Colon (tissue), 2 donors: ENCODE data around the gene CELF2.

Source experiments
- FAIRE-seq: peaks from 2 replicates; lab custom pipeline; 2012; peaks lifted over from hg19 to GRCh38; lab: Jason Lieb, UNC
- donor health status: control.
- donor health status: control.

CELF2 gene

GRCh38 chr10:11301571-11302111 is 284.0 kb downstream of the CELF2 start:
- FAIRE-seq = no peak

- no peak for FAIRE-seq
These were observed 284.5 kb downstream of the CELF2 start for GRCh38 chr10:11302181-11302580.

DNA sequence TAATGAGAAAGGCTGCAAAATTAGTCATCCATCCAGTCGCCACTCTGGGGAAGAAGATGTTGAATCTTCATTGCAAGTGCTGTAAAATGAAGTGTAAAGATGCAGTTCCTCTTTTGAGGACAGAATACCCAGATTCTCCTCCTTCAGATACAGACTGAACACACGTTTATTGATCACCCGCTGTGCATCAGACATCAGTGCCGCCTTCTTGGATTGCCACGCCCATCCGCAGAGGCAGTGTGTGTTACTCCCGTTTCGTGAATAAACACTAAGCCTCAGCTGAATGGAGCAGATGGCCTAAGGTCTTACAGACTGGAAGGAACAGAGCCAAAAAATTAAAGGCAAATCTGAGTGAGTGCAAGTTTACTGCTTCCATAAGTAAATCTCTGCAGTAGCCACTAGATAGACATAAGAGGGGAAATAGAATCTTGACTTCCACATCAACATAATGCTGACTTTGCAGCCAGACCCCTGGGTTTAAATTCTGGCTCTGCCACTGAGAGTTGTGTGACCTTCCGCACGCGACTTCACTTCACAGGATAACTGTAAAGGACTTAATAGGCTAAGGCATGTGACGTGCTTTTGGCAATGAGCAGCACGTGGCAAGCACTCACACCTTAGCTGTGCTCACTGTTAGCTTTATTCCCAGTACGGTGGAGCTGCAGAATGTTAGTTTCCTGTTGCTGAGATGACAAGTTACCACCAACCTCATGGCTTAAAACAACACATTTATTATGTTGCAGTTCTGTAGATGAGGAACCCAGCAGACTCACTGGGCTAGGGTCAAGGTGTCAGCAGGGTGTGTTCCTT is 285.9 kb downstream of the CELF2 start:
- no peak for FAIRE-seq

- no peak for FAIRE-seq
These were observed 287.4 kb downstream of the CELF2 start for GRCh38 chr10:11304906-11305585.

- no peak for FAIRE-seq
These were observed 288.3 kb downstream of the CELF2 start for GRCh38 chr10:11305825-11306593.

DNA sequence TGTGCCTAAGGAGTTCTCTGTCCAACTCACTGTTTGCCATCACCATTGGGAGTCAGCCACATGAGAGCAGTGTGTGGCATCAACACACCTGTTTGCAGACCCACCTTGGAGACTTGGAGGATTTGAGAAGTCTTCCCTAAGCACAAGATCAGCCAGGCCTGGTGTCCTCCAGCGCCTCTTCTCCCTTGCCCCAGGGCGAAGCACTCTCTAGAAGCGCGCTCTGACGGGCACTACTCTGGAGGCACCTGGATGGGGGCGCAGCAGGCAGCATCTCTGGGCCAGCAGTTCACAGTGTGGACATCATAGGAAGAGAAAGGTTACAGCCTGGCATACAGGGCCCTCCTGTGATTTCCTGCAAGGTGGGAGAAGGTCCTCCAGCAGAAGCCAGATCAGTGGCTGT is 289.3 kb downstream of the CELF2 start:
- FAIRE-seq = no peak

- FAIRE-seq = no peak
These were observed 290.3 kb downstream of the CELF2 start for GRCh38 chr10:11307937-11308336.

- FAIRE-seq = no peak
These were observed 293.4 kb downstream of the CELF2 start for GRCh38 chr10:11311027-11311426.

- FAIRE-seq = no peak
These were observed 295.8 kb downstream of the CELF2 start for GRCh38 chr10:11313463-11313862.

DNA sequence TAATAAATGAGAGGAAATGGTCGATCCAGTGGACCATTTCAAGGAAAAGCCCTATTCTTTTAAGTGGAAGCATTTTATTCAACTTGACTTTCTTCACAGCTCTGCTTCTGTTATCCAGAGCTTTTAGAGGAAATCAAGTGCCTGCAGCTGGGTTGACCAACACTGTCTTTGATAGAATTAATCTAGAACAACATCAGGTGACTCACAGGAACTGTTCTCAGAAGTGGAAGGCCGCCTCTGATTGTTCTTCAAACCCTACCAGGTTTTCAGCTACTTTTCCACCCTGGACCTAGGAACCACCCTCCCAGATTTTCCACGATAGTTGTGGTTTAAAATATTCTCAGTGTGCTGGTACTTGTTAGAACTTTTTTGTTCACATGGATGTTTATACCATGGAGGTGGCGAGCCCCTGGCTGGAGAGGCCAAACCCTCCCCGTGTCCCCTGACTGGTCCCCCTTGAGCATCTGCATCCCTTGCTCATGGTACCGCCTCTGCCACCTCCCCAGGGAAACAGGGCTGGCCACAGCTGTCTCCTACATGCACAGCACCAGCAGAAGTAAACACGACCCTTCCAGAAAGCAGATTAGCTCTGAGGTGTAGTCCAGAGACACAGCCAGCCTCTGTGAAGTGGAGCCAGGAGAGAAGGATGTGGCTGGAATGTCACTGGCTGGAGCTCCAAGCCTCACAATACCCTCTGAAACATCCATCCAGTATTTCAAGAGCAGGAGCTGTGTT is 300.4 kb downstream of the CELF2 start:
- FAIRE-seq = no peak

- no peak for FAIRE-seq
These were observed 301.3 kb downstream of the CELF2 start for GRCh38 chr10:11318826-11319598.

DNA sequence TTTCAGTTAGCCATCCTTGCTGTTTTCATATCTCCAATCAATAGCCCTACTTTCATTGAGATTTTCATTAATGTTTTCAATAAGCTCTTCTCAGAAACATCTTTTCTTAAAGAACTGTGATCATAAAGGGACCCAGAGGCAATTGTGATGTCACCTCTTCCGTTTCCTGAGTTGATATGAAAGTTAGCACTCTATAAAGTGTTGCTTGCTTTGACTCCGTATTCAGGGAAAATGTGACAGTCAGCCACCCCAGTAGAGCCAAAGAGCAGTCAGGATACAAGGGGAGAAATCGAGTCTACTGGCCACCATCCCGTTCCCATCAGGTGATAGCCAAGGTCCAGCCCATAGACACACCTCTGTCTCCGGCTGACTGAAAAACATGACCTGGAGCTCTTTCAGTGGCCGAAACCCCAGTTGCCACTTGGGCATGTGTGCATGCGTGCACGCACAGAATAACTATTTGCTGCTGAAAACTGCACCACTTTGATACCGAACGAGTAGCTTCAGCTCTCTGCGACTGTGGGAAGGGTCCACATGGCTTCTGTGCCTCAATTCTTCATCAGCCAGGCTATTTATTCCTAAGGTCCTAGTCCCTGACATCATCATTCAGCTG is 302.4 kb downstream of the CELF2 start:
- FAIRE-seq = no peak

DNA sequence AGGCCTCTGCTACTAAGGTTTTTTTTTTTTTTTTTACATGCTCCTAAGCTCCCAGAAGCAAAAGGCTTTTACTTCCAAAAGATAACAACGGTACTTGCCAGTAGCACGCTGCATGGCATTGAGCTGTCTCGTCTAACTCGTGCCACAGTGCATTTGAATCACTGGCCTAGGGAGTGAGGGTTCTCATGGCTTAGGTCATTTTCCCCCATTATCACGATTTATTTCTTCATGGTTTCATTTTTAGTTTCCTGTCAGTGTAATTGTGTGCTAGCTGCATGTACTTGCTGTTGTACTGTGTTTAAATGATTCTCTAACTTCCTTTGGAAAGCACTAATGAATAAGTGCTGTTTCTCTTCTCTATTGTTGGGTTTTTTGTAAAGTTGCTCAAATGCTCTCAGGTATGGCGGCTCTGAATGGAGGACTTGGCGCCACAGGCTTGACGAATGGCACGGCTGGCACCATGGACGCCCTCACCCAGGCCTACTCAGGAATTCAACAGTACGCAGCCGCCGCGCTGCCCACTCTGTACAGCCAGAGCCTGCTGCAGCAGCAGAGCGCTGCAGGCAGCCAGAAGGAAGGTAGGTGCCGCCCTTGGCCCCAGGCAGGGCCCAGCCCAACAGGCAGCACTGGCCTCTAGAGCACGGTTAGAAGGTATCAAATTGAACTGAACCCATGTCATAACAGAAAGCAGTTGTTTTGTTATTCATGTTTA is 303.3 kb downstream of the CELF2 start:
- FAIRE-seq = no peak

- FAIRE-seq = no peak
These were observed 305.0 kb downstream of the CELF2 start for GRCh38 chr10:11322698-11323097.

DNA sequence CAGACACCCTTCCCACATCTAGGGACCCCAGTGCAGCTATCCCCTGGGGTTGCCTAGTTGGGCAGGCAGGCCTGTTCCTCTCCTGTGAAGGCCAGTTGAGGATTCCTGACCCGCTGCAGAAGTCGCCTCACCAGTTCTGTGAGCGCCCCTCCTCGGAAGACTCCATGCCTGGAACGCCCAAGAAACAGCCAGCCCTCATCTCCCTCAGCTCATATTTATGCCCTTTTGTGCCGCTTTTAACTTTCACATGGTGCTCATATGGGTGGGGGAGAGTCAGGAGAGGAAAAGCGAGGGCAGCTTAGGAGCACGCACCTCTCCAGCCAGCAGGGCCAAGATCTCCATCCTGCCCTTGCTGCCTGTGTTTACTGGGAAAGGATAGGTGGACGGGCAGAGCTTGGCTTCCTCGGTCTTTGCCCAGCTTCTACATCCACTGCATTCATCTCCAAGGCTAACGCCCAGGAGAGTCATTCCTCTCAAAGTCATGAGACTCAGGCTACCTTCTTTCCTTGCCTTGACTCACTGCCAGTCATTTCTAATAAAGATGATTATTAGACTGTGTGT is 307.2 kb downstream of the CELF2 start:
- FAIRE-seq = no peak

- FAIRE-seq = no peak
These were observed 308.1 kb downstream of the CELF2 start for GRCh38 chr10:11325817-11326216.

- no peak for FAIRE-seq
These were observed 308.6 kb downstream of the CELF2 start for GRCh38 chr10:11326241-11326640.

DNA sequence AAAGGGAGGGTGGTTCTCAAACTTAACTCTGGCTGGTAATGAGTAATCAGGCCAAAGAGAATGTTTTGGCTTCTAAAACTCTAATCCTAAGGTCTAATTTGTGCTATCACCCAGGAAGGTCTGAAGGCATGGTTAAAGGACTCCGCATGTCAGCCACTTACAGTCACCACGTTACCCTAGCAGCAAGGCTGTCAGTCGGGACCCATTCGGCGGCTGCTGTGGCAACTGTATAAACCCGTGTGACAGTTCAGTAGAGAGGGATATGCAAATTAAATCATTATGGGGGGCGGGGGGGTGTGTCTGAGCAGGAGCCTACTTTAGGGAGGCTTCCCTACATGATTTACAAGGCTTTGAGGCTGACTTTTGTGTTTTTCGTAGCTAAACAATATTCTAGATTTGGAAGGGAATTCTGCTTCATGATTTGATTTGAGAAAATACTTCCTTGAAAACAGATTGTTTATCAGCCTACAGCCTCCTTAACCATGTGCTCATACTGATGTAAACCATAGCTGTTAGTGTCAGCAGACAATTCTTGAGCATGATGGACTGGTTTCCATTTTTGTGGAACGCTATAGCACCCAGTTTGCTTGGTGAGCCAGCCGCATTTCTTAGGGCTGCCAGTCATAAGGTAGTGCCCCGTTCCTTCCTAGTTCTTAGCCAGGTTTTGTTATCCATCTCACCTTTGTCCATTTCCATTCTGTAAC is 309.4 kb downstream of the CELF2 start:
- FAIRE-seq = no peak
